Upper lobe of left lung (tissue), 6 donors: ENCODE data around the gene MTF2. TPM values are rescaled to one million over a fixed set of nuclear protein-coding genes. Genes with fewer than 3 reads are reported as not detected.
"Not testable (repeated sequence)": the region's sequence is repeated elsewhere in the genome, so short reads cannot be mapped to it uniquely, and the experiment has no call there.

Experiments
- ATAC-seq, 2 donors: fragments of 200-7000 bp; cut with Tn5 transposase; one replicate each; pipeline ENCODE4 v1.9.1; 2022; ENCODE audit warnings: mild to moderate bottlenecking in 2 of 2, moderate library complexity in 2 of 2; ENCODE audit not compliant: low FRiP score in 2 of 2
- DNase-seq, 2 donors: peaks; one replicate each; pipeline ENCODE4 v3.0.0-alpha.2; 2019 to 2020
- H3K27ac ChIP-seq, 4 donors: fragments of 200-600 bp; sonication (generic); one replicate each; pipeline ENCODE4 v1.5.1; 2016 to 2019
- H3K27me3 ChIP-seq, 4 donors: fragments of 200-600 bp; sonication (generic); one replicate each; pipeline ENCODE4 v1.5.1; 2017 to 2019
- H3K36me3 ChIP-seq, 4 donors: fragments of 200-600 bp; sonication (generic); one replicate each; pipeline ENCODE4 v1.5.1; 2016 to 2019
- H3K4me1 ChIP-seq, 4 donors: fragments of 200-600 bp; sonication (generic); one replicate each; pipeline ENCODE4 v1.5.1; 2018 to 2019
- H3K4me3 ChIP-seq, 4 donors: fragments of 200-600 bp; sonication (generic); one replicate each; pipeline ENCODE4 v1.5.1; 2017 to 2019; ENCODE audit warnings: mild to moderate bottlenecking in 2 of 4, moderate library complexity in 1 of 4
- H3K9me3 ChIP-seq, 4 donors: fragments of 200-600 bp; sonication (generic); one replicate each; pipeline ENCODE4 v1.5.1; 2018 to 2019
- EP300 ChIP-seq, 4 donors: sonication (generic); formaldehyde crosslinking; IDR thresholded peaks; one replicate each; pipeline ENCODE4 v1.5.1; 2017; ENCODE audit warnings: antibody characterized with exemption in 4 of 4, control low read depth in 2 of 4
- POLR2A ChIP-seq, 4 donors: fragments of 450-650 bp; IDR thresholded peaks; one replicate each; pipeline ENCODE4 v1.5.1; 2016 to 2017; ENCODE audit warnings: antibody characterized with exemption in 4 of 4, mild to moderate bottlenecking in 2 of 4
- POLR2AphosphoS5 ChIP-seq, 2 donors: sonication (generic); formaldehyde crosslinking; IDR thresholded peaks; one replicate each; pipeline ENCODE4 v1.5.1; 2017; ENCODE audit warnings: antibody characterized with exemption in 2 of 2
- WGBS, 2 donors: methylation state at CpG; one replicate each; pipeline ENCODE4 v1.1.5; 2017 to 2018; 5-methylcytosine and 5-hydroxymethylcytosine counted together
- total RNA-seq, 6 donors: library from RNA; depleted of rRNA in 4 of 6; stranded (reverse); fragments of >200 nt in 4 of 6; gene quantifications; one replicate each; pipeline versions ENCODE4 v1.1.0 to v1.2.1, GENCODE V29; 2016 to 2021
- TF ChIP-seq, protein P1 (sequence below), 6 experiments: fragments of 450-650 bp in 4 of 6; fragments of 200-600 bp in 2 of 6; sonication (generic) in 2 of 6; IDR thresholded peaks; one replicate each; pipeline ENCODE4 v1.5.1; 2016 to 2019; ENCODE audit warnings: antibody characterized with exemption in 6 of 6
- donor health status: DM: no; HTN: no; CAD: no; lungs with moderate emphysema.
- donor health status: DM: no; HTN: yes; CAD: no; lungs with severe emphysema.

The MTF2 gene
- total RNA-seq, 6 donors from 2014 or later, result 15.4 to 29.4 (median 20.6) TPM

DNA sequence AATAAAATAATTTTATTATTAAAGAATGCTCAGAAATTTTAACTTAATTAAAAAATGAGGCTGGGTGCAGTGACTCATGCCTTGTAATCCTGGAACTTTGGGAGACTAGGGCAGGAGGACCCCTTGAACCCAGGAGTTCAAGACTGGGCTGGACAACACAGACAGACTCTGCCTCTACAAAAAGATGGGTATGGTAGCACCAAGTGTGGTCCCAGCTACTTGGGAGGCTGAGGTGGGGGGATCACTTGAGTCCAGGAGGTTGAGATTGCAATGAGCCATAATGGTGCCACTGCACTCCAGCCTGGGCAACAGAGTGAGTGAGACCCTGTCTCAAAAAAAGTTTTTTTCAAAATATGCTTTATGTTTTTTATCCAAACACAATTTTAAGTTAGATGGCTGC, 75.8 kb downstream of the MTF2 start:
- Histone ChIP-seq H3K4me1 (no peaks in the 10 kb centered on the region), H3K36me3 (peaks cover 10 to 90% (median 22%) of the 10 kb centered on the region in 4 donors), H3K9me3 (no peaks in the 10 kb centered on the region), H3K4me3 (no peak overlapping the region), H3K27ac (no peak overlapping the region), H3K27me3 (no peaks in the 10 kb centered on the region)
- DNase-seq, result no peak
- TF ChIP-seq, protein P1, sequence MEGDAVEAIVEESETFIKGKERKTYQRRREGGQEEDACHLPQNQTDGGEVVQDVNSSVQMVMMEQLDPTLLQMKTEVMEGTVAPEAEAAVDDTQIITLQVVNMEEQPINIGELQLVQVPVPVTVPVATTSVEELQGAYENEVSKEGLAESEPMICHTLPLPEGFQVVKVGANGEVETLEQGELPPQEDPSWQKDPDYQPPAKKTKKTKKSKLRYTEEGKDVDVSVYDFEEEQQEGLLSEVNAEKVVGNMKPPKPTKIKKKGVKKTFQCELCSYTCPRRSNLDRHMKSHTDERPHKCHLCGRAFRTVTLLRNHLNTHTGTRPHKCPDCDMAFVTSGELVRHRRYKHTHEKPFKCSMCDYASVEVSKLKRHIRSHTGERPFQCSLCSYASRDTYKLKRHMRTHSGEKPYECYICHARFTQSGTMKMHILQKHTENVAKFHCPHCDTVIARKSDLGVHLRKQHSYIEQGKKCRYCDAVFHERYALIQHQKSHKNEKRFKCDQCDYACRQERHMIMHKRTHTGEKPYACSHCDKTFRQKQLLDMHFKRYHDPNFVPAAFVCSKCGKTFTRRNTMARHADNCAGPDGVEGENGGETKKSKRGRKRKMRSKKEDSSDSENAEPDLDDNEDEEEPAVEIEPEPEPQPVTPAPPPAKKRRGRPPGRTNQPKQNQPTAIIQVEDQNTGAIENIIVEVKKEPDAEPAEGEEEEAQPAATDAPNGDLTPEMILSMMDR (IDR thresholded peaks at IDR 0.05), result no peak
- TF ChIP-seq POLR2AphosphoS5 (IDR thresholded peaks at IDR 0.05), result no peak
- no peak for TF ChIP-seq EP300 (IDR thresholded peaks at IDR 0.05)
- TF ChIP-seq POLR2A (IDR thresholded peaks at IDR 0.05), result no peak
- no peak for ATAC-seq

DNA sequence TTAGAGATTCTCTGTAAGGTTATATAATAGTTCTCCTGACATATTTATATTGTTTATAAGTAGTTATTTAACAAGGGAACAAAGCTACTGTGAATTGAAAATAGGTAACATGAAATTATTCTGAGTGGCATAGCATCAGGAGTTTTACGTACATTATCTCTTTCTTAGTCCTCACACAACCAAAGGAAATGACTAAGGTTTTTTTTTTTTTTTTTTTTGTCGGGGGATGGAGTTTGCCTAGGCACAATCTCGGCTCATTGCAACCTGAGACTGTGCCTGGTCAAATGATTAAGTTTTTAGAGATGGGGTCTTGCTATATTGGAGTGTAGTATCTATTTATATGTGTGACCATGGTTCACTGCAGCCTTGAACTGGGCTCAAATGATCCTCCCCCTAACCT, 76.3 kb downstream of the MTF2 start:
- ATAC-seq (no peak), DNase-seq (no peak)
- 53 to 73% methylated on average over 3 of the region's 3 CpGs for WGBS, 2 donors
- Histone ChIP-seq H3K4me3 (no peak overlapping the region), H3K4me1 (no peaks in the 10 kb centered on the region), H3K27me3 (no peaks in the 10 kb centered on the region), H3K36me3 (peaks cover 10 to 86% (median 22%) of the 10 kb centered on the region in 4 donors), H3K27ac (no peak overlapping the region), H3K9me3 (no peaks in the 10 kb centered on the region)
- TF ChIP-seq POLR2A (IDR thresholded peaks at IDR 0.05) (no peak), POLR2AphosphoS5 (IDR thresholded peaks at IDR 0.05) (no peak), EP300 (IDR thresholded peaks at IDR 0.05) (no peak)
- TF ChIP-seq, protein P1 (IDR thresholded peaks at IDR 0.05), result no peak

DNA sequence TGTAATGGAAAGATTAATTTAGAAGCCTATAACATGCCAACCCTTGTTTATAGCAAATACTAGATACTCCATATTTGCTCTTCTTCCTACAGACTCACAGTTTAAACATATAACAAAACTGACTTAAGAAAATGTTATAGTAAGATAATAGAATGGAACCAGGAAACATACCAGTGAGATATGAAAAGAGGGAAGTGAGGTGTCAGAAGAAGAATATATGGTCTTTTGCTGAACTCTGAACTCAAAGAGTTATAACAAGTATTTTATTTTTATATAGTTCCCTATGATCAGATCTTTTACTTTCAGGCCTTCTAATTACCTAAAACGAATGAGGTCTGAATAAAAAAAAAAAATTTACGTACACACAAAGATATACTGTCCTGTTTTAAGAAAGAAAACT, 80.3 kb downstream of the MTF2 start:
- no peaks in the 10 kb centered on the region for H3K9me3 ChIP-seq
- H3K4me1 ChIP-seq, result no peaks in the 10 kb centered on the region
- no peaks in the 10 kb centered on the region for H3K27me3 ChIP-seq
- DNase-seq, result no peak
- H3K27ac ChIP-seq, result no peak overlapping the region
- H3K4me3 ChIP-seq, result no peak overlapping the region
- peaks cover 9 to 54% (median 17%) of the 10 kb centered on the region in 4 donors for H3K36me3 ChIP-seq
- TF ChIP-seq POLR2A (IDR thresholded peaks at IDR 0.05) (no peak), EP300 (IDR thresholded peaks at IDR 0.05) (no peak), POLR2AphosphoS5 (IDR thresholded peaks at IDR 0.05) (no peak)
- TF ChIP-seq, protein P1 (IDR thresholded peaks at IDR 0.05), result no peak
- ATAC-seq, result no peak
- 65 to 80% methylated on average over 2 of the region's 2 CpGs for WGBS, 2 donors

DNA sequence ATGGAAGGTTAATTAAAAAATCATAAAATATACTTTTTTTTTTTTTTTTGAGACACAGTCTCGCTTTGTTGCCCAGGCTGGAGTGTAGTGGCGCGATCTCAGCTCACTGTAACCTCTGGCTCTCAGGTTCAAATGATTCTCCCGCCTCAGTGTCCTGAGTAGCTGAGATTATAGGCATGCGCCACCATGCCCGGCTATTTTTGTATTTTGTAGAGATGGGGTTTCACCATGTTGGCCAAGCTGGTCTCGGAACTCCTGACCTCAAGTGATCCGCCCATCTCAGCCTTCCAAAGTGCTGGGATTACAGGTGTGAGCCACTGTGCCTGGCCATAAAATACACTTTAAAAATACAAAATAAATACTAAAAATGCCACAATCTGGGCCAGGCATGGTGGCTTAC, 84.2 kb downstream of the MTF2 start:
- WGBS, 2 donors, result 93 to 97% methylated on average over 8 of the region's 8 CpGs
- not testable (repeated sequence) for H3K27ac ChIP-seq, H3K4me1 ChIP-seq, ATAC-seq, H3K27me3 ChIP-seq, H3K9me3 ChIP-seq, DNase-seq, H3K4me3 ChIP-seq
- H3K36me3 ChIP-seq, result peaks cover under 1 to 16% (median 4%) of the 10 kb centered on the region in 4 donors

DNA sequence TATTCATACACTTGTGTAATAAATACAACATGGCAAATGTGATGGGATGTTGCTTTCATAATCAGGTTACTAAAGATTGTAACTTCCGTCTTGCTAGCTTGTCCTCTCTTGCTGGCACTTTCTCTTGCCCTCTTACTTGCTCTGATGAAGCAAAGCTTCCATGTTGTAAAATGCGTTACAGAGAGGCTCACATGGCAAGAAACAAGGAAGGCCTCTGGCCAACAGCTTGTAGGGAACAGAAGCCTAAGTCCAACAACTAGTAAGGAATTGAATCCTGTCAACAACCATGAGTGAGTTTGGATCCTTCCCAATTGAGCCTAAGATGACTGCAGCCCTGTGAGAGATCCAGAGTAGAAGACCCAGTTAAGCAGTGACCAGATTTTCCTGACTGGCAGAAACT, 85.7 kb downstream of the MTF2 start:
- ATAC-seq (no peak), DNase-seq (no peak)
- Histone ChIP-seq H3K27ac (no peak overlapping the region), H3K27me3 (no peaks in the 10 kb centered on the region), H3K9me3 (no peaks in the 10 kb centered on the region), H3K36me3 (peaks cover 0 to 3% (median 0%) of the 10 kb centered on the region in 4 donors), H3K4me3 (no peak overlapping the region), H3K4me1 (no peaks in the 10 kb centered on the region)
- WGBS, 2 donors, result 71 to 83% methylated on average over 2 of the region's 2 CpGs
- TF ChIP-seq EP300 (IDR thresholded peaks at IDR 0.05) (no peak), POLR2A (IDR thresholded peaks at IDR 0.05) (no peak), POLR2AphosphoS5 (IDR thresholded peaks at IDR 0.05) (no peak)
- TF ChIP-seq, protein P1 (IDR thresholded peaks at IDR 0.05), result no peak

DNA sequence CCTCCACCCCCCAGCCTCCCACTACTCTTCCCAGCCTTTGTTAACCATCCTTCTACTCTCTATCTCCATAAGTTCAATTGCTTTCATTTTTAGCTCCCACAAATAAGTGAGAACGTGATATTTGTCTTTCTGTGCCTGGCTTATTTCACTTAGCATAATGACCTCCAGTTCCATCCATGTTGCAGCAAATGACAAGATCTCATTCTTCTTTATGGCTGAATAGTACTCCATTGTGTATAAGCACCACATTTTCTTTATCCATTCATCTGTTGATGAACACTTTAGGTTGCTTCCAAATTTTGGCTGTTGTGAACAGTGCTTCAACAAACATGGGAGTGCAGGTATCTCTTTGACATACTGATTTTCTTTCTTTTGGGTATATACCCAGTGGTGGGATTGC, 86.8 kb downstream of the MTF2 start:
- not testable (repeated sequence) for H3K36me3 ChIP-seq, H3K27ac ChIP-seq, H3K27me3 ChIP-seq, H3K4me1 ChIP-seq, ATAC-seq, H3K4me3 ChIP-seq, DNase-seq, H3K9me3 ChIP-seq
- WGBS, 2 donors, result 95 to 100% methylated on average over 1 of the region's 1 CpG
